HepG2 (cell line): ENCODE data around the gene MLX. TPM values are rescaled to one million over a fixed set of nuclear protein-coding genes. Genes with fewer than 3 reads are reported as not detected.

Source experiments
- CBX1 ChIP-seq: IDR thresholded peaks from one replicate; pipeline ENCODE4 v1.6.1; 2016; ENCODE audit warnings: antibody characterized with exemption, low read depth
- ESRRA ChIP-seq: sonication (generic); formaldehyde crosslinking; IDR thresholded peaks from 2 replicates; pipeline ENCODE4 v1.5.1; 2020; ENCODE audit warnings: mild to moderate bottlenecking, low read depth, missing genetic modification reagents
- HMG20A ChIP-seq: IDR thresholded peaks from 2 replicates; pipeline ENCODE4 v1.6.1; 2016; ENCODE audit warnings: borderline replicate concordance
- HOXA3 ChIP-seq: sonication (generic); formaldehyde crosslinking; IDR thresholded peaks from 2 replicates; pipeline ENCODE4 v1.5.0; 2020; ENCODE audit warnings: missing genetic modification reagents
- JARID2 ChIP-seq: sonication (generic); formaldehyde crosslinking; IDR thresholded peaks from 2 replicates; pipeline ENCODE4 v1.8.1; 2023; ENCODE audit warnings: missing genetic modification reagents, inconsistent platforms; ENCODE audit not compliant: insufficient replicate concordance
- MIER2 ChIP-seq: IDR thresholded peaks from 2 replicates; pipeline ENCODE4 v1.6.1; 2016; ENCODE audit warnings: missing biosample characterization, missing genetic modification reagents
- MXD4 ChIP-seq: IDR thresholded peaks from 2 replicates; pipeline ENCODE4 v1.6.1; 2016; ENCODE audit warnings: mild to moderate bottlenecking, missing biosample characterization, missing genetic modification reagents
- PAF1 ChIP-seq: IDR thresholded peaks from 2 replicates; pipeline ENCODE4 v1.6.1; 2016; ENCODE audit warnings: missing genetic modification reagents, missing compliant biosample characterization
- PAX8 ChIP-seq: sonication (generic); formaldehyde crosslinking; IDR thresholded peaks from 2 replicates; pipeline ENCODE4 v1.8.0; 2022; ENCODE audit warnings: mild to moderate bottlenecking, missing genetic modification reagents, borderline replicate concordance
- RBM39 ChIP-seq: fragments of 200-400 bp; formaldehyde crosslinking; IDR thresholded peaks from one replicate; pipeline ENCODE4 v1.6.1; 2018; ENCODE audit warnings: antibody characterized with exemption, mild to moderate bottlenecking, low read depth, low read length; ENCODE audit not compliant: poor library complexity, severe bottlenecking
- SAFB2 ChIP-seq: sonication (generic); formaldehyde crosslinking; IDR thresholded peaks from 2 replicates; pipeline ENCODE4 v1.5.1; 2020; ENCODE audit warnings: missing genetic modification reagents, low read depth, mild to moderate bottlenecking, borderline replicate concordance
- SMC3 ChIP-seq: IDR thresholded peaks from 2 replicates; pipeline ENCODE4 v1.6.1; 2011; ENCODE audit warnings: low read length, improper control_type of control experiment
- SSRP1 ChIP-seq: IDR thresholded peaks from 2 replicates; pipeline ENCODE4 v1.6.1; 2016; ENCODE audit warnings: control low read depth
- TGIF2 ChIP-seq: IDR thresholded peaks from 2 replicates; pipeline ENCODE4 v1.6.1; 2016; ENCODE audit warnings: control low read depth, missing compliant biosample characterization
- THAP11 ChIP-seq: IDR thresholded peaks from 2 replicates; pipeline ENCODE4 v1.6.1; 2016; ENCODE audit warnings: missing biosample characterization, missing genetic modification reagents
- ZNF501 ChIP-seq: sonication (generic); formaldehyde crosslinking; IDR thresholded peaks from 2 replicates; pipeline ENCODE4 v1.5.1; 2020; ENCODE audit warnings: mild to moderate bottlenecking, moderate library complexity, missing genetic modification reagents
- ZNF614 ChIP-seq: IDR thresholded peaks from 2 replicates; pipeline ENCODE4 v1.6.1; 2018; ENCODE audit warnings: missing biosample characterization, missing genetic modification reagents, inconsistent platforms, borderline replicate concordance
- ZNF740 ChIP-seq: sonication (generic); formaldehyde crosslinking; IDR thresholded peaks from 2 replicates; pipeline ENCODE4 v1.4.0; 2020; ENCODE audit warnings: missing genetic modification reagents
- ZNF766 ChIP-seq: sonication (generic); formaldehyde crosslinking; IDR thresholded peaks from 2 replicates; pipeline ENCODE4 v1.5.0; 2020; ENCODE audit warnings: missing genetic modification reagents, borderline replicate concordance
- ZNF781 ChIP-seq: sonication (generic); formaldehyde crosslinking; IDR thresholded peaks from 2 replicates; pipeline ENCODE4 v1.5.1; 2020; ENCODE audit warnings: borderline replicate concordance, mild to moderate bottlenecking, missing genetic modification reagents; ENCODE audit errors: not compliant biosample characterization
- ZNF782 ChIP-seq: sonication (generic); formaldehyde crosslinking; IDR thresholded peaks from 2 replicates; pipeline ENCODE4 v1.4.0; 2020; ENCODE audit warnings: missing genetic modification reagents, mild to moderate bottlenecking, borderline replicate concordance
- ZNF891 ChIP-seq: sonication (generic); formaldehyde crosslinking; IDR thresholded peaks from 2 replicates; pipeline ENCODE4 v1.5.0; 2020; ENCODE audit warnings: mild to moderate bottlenecking, missing genetic modification reagents
- polyA plus RNA-seq, 8 experiments: library from polyadenylated mRNA; depleted of rRNA in 3 of 8; stranded (reverse) in 7 of 8; unstranded in 1 of 8; fragments of >200 nt; fragmentation: Illumina TruSeq in 4 of 8; extraction: Trizol in 4 of 8; gene quantifications; 2 replicates each; pipeline versions ENCODE4 v1.2.1 to v1.2.3, GENCODE V29; 2011 to 2016; ENCODE audit warnings: low read depth in 4 of 8, missing spikeins in 1 of 8, mixed read lengths in 1 of 8; ENCODE audit not compliant: insufficient read depth in 1 of 8
- total RNA-seq, 5 experiments: library from RNA; depleted of rRNA; stranded (reverse); fragments of >200 nt; fragmentation: Illumina TruSeq; extraction: Trizol; gene quantifications; 2 replicates each; pipeline ENCODE4 v1.2.3, GENCODE V29; 2016; ENCODE audit warnings: low read depth in 1 of 5
- TF ChIP-seq, protein P1 (sequence below): sonication (generic); formaldehyde crosslinking; IDR thresholded peaks from 2 replicates; pipeline ENCODE4 v1.4.0; 2020; ENCODE audit warnings: missing genetic modification reagents
- TF ChIP-seq, protein P2 (sequence below), 2 experiments: sonication (generic) in 1 of 2; formaldehyde crosslinking in 1 of 2; IDR thresholded peaks; 2 replicates each; pipeline versions ENCODE4 v1.4.0 to v1.6.1; 2016 to 2020; ENCODE audit warnings: borderline replicate concordance in 1 of 2, low read depth in 1 of 2, mild to moderate bottlenecking in 1 of 2, missing genetic modification reagents in 1 of 2

Gene MLX
- total and polyA plus RNA-seq, 2 of the 13 experiments (the other 11 are each of a cell fraction or from before 2014, with no cell fraction given) = 38.9 to 74.4 TPM

- peak; percentile 78 for TF ChIP-seq MIER2 (CRISPR knock-in tag)
- no peak for TF ChIP-seq ZNF782 (CRISPR knock-in tag)
- TF ChIP-seq RBM39 = no peak
- TF ChIP-seq ZNF614 = peak; percentile 57; the same call in 1 of the 2 replicates
- no peak for TF ChIP-seq ESRRA (CRISPR knock-in tag)
- peak; percentile 47; the same call in 1 of the 2 replicates for TF ChIP-seq HOXA3 (CRISPR knock-in tag)
- TF ChIP-seq JARID2 (CRISPR knock-in tag) = peak; percentile 83
- peak; percentile 57 for TF ChIP-seq SMC3
- TF ChIP-seq ZNF766 (CRISPR knock-in tag) = 0 out of 2 replicates have a peak, but pooled peaks have one; percentile 42
- TF ChIP-seq PAF1 (CRISPR knock-in tag) = no peak
- 0 out of 2 replicates have a peak, but pooled peaks have one; percentile 46 for TF ChIP-seq TGIF2
- TF ChIP-seq SAFB2 = peak; percentile 60; the same call in 1 of the 2 replicates
- TF ChIP-seq SSRP1 (CRISPR knock-in tag) = 0 out of 2 replicates have a peak, but pooled peaks have one; percentile 64
- 0 out of 2 replicates have a peak, but pooled peaks have one; percentile 28 for TF ChIP-seq HMG20A (CRISPR knock-in tag)
- peak; percentile 46; the same call in 1 of the 2 replicates for TF ChIP-seq THAP11 (CRISPR knock-in tag)
- TF ChIP-seq CBX1 = no peak
- TF ChIP-seq ZNF501 (CRISPR knock-in tag) = peak; percentile 76; the same call in 1 of the 2 replicates
- TF ChIP-seq, protein P1, sequence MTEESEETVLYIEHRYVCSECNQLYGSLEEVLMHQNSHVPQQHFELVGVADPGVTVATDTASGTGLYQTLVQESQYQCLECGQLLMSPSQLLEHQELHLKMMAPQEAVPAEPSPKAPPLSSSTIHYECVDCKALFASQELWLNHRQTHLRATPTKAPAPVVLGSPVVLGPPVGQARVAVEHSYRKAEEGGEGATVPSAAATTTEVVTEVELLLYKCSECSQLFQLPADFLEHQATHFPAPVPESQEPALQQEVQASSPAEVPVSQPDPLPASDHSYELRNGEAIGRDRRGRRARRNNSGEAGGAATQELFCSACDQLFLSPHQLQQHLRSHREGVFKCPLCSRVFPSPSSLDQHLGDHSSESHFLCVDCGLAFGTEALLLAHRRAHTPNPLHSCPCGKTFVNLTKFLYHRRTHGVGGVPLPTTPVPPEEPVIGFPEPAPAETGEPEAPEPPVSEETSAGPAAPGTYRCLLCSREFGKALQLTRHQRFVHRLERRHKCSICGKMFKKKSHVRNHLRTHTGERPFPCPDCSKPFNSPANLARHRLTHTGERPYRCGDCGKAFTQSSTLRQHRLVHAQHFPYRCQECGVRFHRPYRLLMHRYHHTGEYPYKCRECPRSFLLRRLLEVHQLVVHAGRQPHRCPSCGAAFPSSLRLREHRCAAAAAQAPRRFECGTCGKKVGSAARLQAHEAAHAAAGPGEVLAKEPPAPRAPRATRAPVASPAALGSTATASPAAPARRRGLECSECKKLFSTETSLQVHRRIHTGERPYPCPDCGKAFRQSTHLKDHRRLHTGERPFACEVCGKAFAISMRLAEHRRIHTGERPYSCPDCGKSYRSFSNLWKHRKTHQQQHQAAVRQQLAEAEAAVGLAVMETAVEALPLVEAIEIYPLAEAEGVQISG (CRISPR knock-in tag) = peak; percentile 60
- TF ChIP-seq, protein P2, sequence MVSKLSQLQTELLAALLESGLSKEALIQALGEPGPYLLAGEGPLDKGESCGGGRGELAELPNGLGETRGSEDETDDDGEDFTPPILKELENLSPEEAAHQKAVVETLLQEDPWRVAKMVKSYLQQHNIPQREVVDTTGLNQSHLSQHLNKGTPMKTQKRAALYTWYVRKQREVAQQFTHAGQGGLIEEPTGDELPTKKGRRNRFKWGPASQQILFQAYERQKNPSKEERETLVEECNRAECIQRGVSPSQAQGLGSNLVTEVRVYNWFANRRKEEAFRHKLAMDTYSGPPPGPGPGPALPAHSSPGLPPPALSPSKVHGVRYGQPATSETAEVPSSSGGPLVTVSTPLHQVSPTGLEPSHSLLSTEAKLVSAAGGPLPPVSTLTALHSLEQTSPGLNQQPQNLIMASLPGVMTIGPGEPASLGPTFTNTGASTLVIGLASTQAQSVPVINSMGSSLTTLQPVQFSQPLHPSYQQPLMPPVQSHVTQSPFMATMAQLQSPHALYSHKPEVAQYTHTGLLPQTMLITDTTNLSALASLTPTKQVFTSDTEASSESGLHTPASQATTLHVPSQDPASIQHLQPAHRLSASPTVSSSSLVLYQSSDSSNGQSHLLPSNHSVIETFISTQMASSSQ (IDR thresholded peaks at IDR 0.05; ENCODE audit: low read depth) = no peak
- TF ChIP-seq, protein P2 (CRISPR knock-in tag; IDR thresholded peaks at IDR 0.05; ENCODE audit: borderline replicate concordance) = peak; percentile 54; the same call in 1 of the 2 replicates
- TF ChIP-seq ZNF740 (CRISPR knock-in tag) = peak; percentile 88
- no peak for TF ChIP-seq PAX8 (CRISPR knock-in tag)
- TF ChIP-seq ZNF891 (CRISPR knock-in tag) = 0 out of 2 replicates have a peak, but pooled peaks have one; percentile 37
- peak; percentile 50; the same call in 1 of the 2 replicates for TF ChIP-seq MXD4
- TF ChIP-seq ZNF781 = no peak
These were observed 49.4 kb upstream of the MLX start (continued) for GRCh38 chr17:42517516-42517915.
